ENCODE measurements around the gene CCDC126. TPM values are rescaled to one million over a fixed set of nuclear protein-coding genes. Genes with fewer than 3 reads are reported as not detected.

The CCDC126 gene
- total and polyA plus RNA-seq, 2 experiments from 2014 or later, result 5.7 to 6.6 TPM

GRCh38 chr7:23616593-23616992 lies 19.4 kb downstream of the CCDC126 start:
- no peak for TF ChIP-seq ETS1 (IDR thresholded peaks at IDR 0.05)
- TF ChIP-seq REST (IDR thresholded peaks at IDR 0.05; ENCODE audit: unreplicated experiment), result no peak
- TF ChIP-seq NANOG (IDR thresholded peaks at IDR 0.05; ENCODE audit: borderline replicate concordance), result no peak
- TF ChIP-seq, protein P1, sequence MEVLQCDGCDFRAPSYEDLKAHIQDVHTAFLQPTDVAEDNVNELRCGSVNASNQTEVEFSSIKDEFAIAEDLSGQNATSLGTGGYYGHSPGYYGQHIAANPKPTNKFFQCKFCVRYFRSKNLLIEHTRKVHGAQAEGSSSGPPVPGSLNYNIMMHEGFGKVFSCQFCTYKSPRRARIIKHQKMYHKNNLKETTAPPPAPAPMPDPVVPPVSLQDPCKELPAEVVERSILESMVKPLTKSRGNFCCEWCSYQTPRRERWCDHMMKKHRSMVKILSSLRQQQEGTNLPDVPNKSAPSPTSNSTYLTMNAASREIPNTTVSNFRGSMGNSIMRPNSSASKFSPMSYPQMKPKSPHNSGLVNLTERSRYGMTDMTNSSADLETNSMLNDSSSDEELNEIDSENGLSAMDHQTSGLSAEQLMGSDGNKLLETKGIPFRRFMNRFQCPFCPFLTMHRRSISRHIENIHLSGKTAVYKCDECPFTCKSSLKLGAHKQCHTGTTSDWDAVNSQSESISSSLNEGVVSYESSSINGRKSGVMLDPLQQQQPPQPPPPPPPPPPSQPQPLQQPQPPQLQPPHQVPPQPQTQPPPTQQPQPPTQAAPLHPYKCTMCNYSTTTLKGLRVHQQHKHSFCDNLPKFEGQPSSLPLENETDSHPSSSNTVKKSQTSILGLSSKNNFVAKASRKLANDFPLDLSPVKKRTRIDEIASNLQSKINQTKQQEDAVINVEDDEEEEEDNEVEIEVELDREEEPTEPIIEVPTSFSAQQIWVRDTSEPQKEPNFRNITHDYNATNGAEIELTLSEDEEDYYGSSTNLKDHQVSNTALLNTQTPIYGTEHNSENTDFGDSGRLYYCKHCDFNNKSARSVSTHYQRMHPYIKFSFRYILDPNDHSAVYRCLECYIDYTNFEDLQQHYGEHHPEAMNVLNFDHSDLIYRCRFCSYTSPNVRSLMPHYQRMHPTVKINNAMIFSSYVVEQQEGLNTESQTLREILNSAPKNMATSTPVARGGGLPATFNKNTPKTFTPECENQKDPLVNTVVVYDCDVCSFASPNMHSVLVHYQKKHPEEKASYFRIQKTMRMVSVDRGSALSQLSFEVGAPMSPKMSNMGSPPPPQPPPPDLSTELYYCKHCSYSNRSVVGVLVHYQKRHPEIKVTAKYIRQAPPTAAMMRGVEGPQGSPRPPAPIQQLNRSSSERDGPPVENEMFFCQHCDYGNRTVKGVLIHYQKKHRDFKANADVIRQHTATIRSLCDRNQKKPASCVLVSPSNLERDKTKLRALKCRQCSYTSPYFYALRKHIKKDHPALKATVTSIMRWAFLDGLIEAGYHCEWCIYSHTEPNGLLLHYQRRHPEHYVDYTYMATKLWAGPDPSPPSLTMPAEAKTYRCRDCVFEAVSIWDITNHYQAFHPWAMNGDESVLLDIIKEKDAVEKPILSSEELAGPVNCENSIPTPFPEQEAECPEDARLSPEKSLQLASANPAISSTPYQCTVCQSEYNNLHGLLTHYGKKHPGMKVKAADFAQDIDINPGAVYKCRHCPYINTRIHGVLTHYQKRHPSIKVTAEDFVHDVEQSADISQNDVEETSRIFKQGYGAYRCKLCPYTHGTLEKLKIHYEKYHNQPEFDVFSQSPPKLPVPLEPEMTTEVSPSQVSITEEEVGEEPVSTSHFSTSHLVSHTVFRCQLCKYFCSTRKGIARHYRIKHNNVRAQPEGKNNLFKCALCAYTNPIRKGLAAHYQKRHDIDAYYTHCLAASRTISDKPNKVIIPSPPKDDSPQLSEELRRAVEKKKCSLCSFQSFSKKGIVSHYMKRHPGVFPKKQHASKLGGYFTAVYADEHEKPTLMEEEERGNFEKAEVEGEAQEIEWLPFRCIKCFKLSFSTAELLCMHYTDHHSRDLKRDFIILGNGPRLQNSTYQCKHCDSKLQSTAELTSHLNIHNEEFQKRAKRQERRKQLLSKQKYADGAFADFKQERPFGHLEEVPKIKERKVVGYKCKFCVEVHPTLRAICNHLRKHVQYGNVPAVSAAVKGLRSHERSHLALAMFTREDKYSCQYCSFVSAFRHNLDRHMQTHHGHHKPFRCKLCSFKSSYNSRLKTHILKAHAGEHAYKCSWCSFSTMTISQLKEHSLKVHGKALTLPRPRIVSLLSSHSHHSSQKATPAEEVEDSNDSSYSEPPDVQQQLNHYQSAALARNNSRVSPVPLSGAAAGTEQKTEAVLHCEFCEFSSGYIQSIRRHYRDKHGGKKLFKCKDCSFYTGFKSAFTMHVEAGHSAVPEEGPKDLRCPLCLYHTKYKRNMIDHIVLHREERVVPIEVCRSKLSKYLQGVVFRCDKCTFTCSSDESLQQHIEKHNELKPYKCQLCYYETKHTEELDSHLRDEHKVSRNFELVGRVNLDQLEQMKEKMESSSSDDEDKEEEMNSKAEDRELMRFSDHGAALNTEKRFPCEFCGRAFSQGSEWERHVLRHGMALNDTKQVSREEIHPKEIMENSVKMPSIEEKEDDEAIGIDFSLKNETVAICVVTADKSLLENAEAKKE (CRISPR knock-in tag; IDR thresholded peaks at IDR 0.05), result no peak
- no peak for TF ChIP-seq ZNF114 (CRISPR knock-in tag; IDR thresholded peaks at IDR 0.05)
- no peak for TF ChIP-seq CREB1 (CRISPR knock-in tag; IDR thresholded peaks at IDR 0.05; ENCODE audit: low read depth)
- no peak for TF ChIP-seq EZH2 (IDR thresholded peaks at IDR 0.05; ENCODE audit: low read depth, unreplicated experiment)
- TF ChIP-seq ZNF331 (CRISPR knock-in tag; IDR thresholded peaks at IDR 0.05; ENCODE audit: low read depth), result no peak
- TF ChIP-seq CTCF (conservative IDR thresholded peaks at IDR 0.05; ENCODE audit: low read depth in 2 of 2), result no peak
- Mint-ChIP-seq H3K27ac (no peak overlapping the region), H3K36me3 (ENCODE audit: low read depth) (peaks cover 51% of the 10 kb centered on the region), H3K27me3 (ENCODE audit: insufficient read depth, low read depth, poor library complexity) (peaks cover 2% of the 10 kb centered on the region), H3K9me3 (peaks cover 34% of the 10 kb centered on the region), H3K4me1 (no peaks in the 10 kb centered on the region), H3K4me3 (no peak overlapping the region)
- Histone ChIP-seq H3K9me2 (ENCODE audit: insufficient read depth) (no peaks in the 10 kb centered on the region), H3K4me1 (ENCODE audit: insufficient read depth) (no peaks in the 10 kb centered on the region), H3F3A (replicated peaks; ENCODE audit: low read depth) (no peaks in the 10 kb centered on the region), H3K27me3 (ENCODE audit: insufficient read depth) (no peaks in the 10 kb centered on the region), H3K4me3 (no peak overlapping the region), H3K36me3 (ENCODE audit: insufficient read depth) (peaks cover 9% of the 10 kb centered on the region; the same call in 1 of the 2 replicates), H2AFZ (no peak overlapping the region), H3K4me2 (no peak overlapping the region), H3K79me2 (replicated peaks; ENCODE audit: insufficient read depth) (no peaks in the 10 kb centered on the region), H4K20me1 (replicated peaks; ENCODE audit: insufficient read depth) (no peaks in the 10 kb centered on the region; the same call in 1 of the 2 replicates), H3K27ac (ENCODE audit: low read depth) (no peak overlapping the region)
- DNase-seq (ENCODE audit: low spot score) (no peak), ATAC-seq (no peak)
